HepG2 (cell line): ENCODE results near the gene MT1G. TPM values are rescaled to one million over a fixed set of nuclear protein-coding genes. Genes with fewer than 3 reads are reported as not detected.

ENCODE experiments used
- CREB1 ChIP-seq, 2 experiments: fragments of 450-650 bp in 1 of 2; IDR thresholded peaks; 2 replicates each; pipeline ENCODE4 v1.6.1; 2016 to 2017; ENCODE audit warnings: control low read depth in 1 of 2, mild to moderate bottlenecking in 1 of 2, missing compliant biosample characterization in 1 of 2, missing genetic modification characterization in 1 of 2
- PHF5A ChIP-seq: IDR thresholded peaks from one replicate; pipeline ENCODE4 v1.6.1; 2018; ENCODE audit warnings: low read depth, missing genetic modification reagents; ENCODE audit not compliant: unreplicated experiment
- REL ChIP-seq: sonication (generic); formaldehyde crosslinking; conservative IDR thresholded peaks from 2 replicates; pipeline ENCODE4 v1.8.0; 2022; ENCODE audit warnings: mild to moderate bottlenecking, missing genetic modification reagents, moderate library complexity
- SMAD9 ChIP-seq: sonication (generic); formaldehyde crosslinking; IDR thresholded peaks from 2 replicates; pipeline ENCODE4 v1.5.1; 2020; ENCODE audit warnings: mild to moderate bottlenecking, missing genetic modification reagents
- SMYD3 ChIP-seq: sonication (generic); formaldehyde crosslinking; IDR thresholded peaks from 2 replicates; pipeline ENCODE4 v1.8.1; 2023; ENCODE audit warnings: mild to moderate bottlenecking, missing genetic modification reagents
- SOX6 ChIP-seq, 2 experiments: fragments of 450-650 bp in 1 of 2; sonication (generic) in 1 of 2; formaldehyde crosslinking in 1 of 2; IDR thresholded peaks; 2 replicates each; pipeline versions ENCODE4 v1.4.0 to v1.6.1; 2017 to 2020; ENCODE audit warnings: antibody characterized with exemption in 1 of 2, mild to moderate bottlenecking in 1 of 2, missing genetic modification reagents in 1 of 2
- TARDBP ChIP-seq: sonication (generic); formaldehyde crosslinking; IDR thresholded peaks from 2 replicates; pipeline ENCODE4 v1.8.0; 2022; ENCODE audit warnings: mild to moderate bottlenecking, missing genetic modification reagents
- ZBTB3 ChIP-seq: sonication (generic); formaldehyde crosslinking; IDR thresholded peaks from 2 replicates; pipeline ENCODE4 v1.4.0; 2020; ENCODE audit warnings: low read depth, mild to moderate bottlenecking, moderate library complexity, missing genetic modification reagents, borderline replicate concordance
- ZHX2 ChIP-seq, 2 experiments: sonication (generic) in 1 of 2; formaldehyde crosslinking in 1 of 2; IDR thresholded peaks; 2 replicates each; pipeline versions ENCODE4 v1.6.1 to v1.9.0; 2014 to 2022; ENCODE audit warnings: antibody characterized with exemption in 1 of 2, borderline replicate concordance in 1 of 2, inconsistent platforms in 1 of 2, low read depth in 1 of 2, missing genetic modification reagents in 1 of 2
- ZNF331 ChIP-seq: sonication (generic); formaldehyde crosslinking; IDR thresholded peaks from 2 replicates; pipeline ENCODE4 v1.4.0; 2020; ENCODE audit warnings: missing genetic modification reagents
- ZNF337 ChIP-seq: sonication (generic); formaldehyde crosslinking; IDR thresholded peaks from 2 replicates; pipeline ENCODE4 v1.5.1; 2020; ENCODE audit warnings: missing genetic modification reagents, low read depth, mild to moderate bottlenecking, borderline replicate concordance
- ZNF343 ChIP-seq: sonication (generic); formaldehyde crosslinking; IDR thresholded peaks from 2 replicates; pipeline ENCODE4 v1.4.0; 2020; ENCODE audit warnings: mild to moderate bottlenecking, missing genetic modification reagents
- ZNF879 ChIP-seq: sonication (generic); formaldehyde crosslinking; IDR thresholded peaks from 2 replicates; pipeline ENCODE4 v1.8.1; 2023; ENCODE audit warnings: missing genetic modification reagents
- polyA plus RNA-seq, 8 experiments: library from polyadenylated mRNA; depleted of rRNA in 3 of 8; stranded (reverse) in 7 of 8; unstranded in 1 of 8; fragments of >200 nt; fragmentation: Illumina TruSeq in 4 of 8; extraction: Trizol in 4 of 8; gene quantifications; 2 replicates each; pipeline versions ENCODE4 v1.2.1 to v1.2.3, GENCODE V29; 2011 to 2016; ENCODE audit warnings: low read depth in 4 of 8, missing spikeins in 1 of 8, mixed read lengths in 1 of 8; ENCODE audit not compliant: insufficient read depth in 1 of 8
- total RNA-seq, 5 experiments: library from RNA; depleted of rRNA; stranded (reverse); fragments of >200 nt; fragmentation: Illumina TruSeq; extraction: Trizol; gene quantifications; 2 replicates each; pipeline ENCODE4 v1.2.3, GENCODE V29; 2016; ENCODE audit warnings: low read depth in 1 of 5
- TF ChIP-seq, protein P1 (sequence below): sonication (generic); formaldehyde crosslinking; IDR thresholded peaks from 2 replicates; pipeline ENCODE4 v1.4.0; 2020; ENCODE audit warnings: missing genetic modification reagents

The MT1G gene
- total and polyA plus RNA-seq, 2 of the 13 experiments (the other 11 are each of a cell fraction or from before 2014, with no cell fraction given): 3.6 to 377 TPM

GRCh38 chr16:56625943-56626654 lies 41.8 kb downstream of the MT1G start (continued):
- TF ChIP-seq PHF5A (CRISPR knock-in tag) (no peak), CREB1 (IDR thresholded peaks at IDR 0.05) (no peak), CREB1 (CRISPR knock-in tag; IDR thresholded peaks at IDR 0.05) (peak; percentile 19; the same call in 1 of the 2 replicates), ZHX2 (IDR thresholded peaks at IDR 0.05; ENCODE audit: low read depth) (no peak), ZHX2 (CRISPR knock-in tag; IDR thresholded peaks at IDR 0.05; ENCODE audit: borderline replicate concordance) (no peak), ZNF343 (CRISPR knock-in tag) (peak; percentile 13; the same call in 1 of the 2 replicates), ZBTB3 (CRISPR knock-in tag) (0 out of 2 replicates have a peak, but pooled peaks have one; percentile 9), REL (CRISPR knock-in tag) (peak; percentile 34; the same call in 1 of the 2 replicates), TARDBP (CRISPR knock-in tag) (no peak), SMAD9 (CRISPR knock-in tag) (0 out of 2 replicates have a peak, but pooled peaks have one; percentile 58), ZNF337 (CRISPR knock-in tag) (0 out of 2 replicates have a peak, but pooled peaks have one; percentile 35), SMYD3 (CRISPR knock-in tag) (no peak), ZNF879 (CRISPR knock-in tag) (0 out of 2 replicates have a peak, but pooled peaks have one; percentile 20), ZNF331 (no peak), SOX6 (IDR thresholded peaks at IDR 0.05) (no peak), SOX6 (CRISPR knock-in tag; IDR thresholded peaks at IDR 0.05) (0 out of 2 replicates have a peak, but pooled peaks have one; percentile 6)
- TF ChIP-seq, protein P1, sequence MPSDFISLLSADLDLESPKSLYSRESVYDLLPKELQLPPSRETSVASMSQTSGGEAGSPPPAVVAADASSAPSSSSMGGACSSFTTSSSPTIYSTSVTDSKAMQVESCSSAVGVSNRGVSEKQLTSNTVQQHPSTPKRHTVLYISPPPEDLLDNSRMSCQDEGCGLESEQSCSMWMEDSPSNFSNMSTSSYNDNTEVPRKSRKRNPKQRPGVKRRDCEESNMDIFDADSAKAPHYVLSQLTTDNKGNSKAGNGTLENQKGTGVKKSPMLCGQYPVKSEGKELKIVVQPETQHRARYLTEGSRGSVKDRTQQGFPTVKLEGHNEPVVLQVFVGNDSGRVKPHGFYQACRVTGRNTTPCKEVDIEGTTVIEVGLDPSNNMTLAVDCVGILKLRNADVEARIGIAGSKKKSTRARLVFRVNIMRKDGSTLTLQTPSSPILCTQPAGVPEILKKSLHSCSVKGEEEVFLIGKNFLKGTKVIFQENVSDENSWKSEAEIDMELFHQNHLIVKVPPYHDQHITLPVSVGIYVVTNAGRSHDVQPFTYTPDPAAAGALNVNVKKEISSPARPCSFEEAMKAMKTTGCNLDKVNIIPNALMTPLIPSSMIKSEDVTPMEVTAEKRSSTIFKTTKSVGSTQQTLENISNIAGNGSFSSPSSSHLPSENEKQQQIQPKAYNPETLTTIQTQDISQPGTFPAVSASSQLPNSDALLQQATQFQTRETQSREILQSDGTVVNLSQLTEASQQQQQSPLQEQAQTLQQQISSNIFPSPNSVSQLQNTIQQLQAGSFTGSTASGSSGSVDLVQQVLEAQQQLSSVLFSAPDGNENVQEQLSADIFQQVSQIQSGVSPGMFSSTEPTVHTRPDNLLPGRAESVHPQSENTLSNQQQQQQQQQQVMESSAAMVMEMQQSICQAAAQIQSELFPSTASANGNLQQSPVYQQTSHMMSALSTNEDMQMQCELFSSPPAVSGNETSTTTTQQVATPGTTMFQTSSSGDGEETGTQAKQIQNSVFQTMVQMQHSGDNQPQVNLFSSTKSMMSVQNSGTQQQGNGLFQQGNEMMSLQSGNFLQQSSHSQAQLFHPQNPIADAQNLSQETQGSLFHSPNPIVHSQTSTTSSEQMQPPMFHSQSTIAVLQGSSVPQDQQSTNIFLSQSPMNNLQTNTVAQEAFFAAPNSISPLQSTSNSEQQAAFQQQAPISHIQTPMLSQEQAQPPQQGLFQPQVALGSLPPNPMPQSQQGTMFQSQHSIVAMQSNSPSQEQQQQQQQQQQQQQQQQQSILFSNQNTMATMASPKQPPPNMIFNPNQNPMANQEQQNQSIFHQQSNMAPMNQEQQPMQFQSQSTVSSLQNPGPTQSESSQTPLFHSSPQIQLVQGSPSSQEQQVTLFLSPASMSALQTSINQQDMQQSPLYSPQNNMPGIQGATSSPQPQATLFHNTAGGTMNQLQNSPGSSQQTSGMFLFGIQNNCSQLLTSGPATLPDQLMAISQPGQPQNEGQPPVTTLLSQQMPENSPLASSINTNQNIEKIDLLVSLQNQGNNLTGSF (CRISPR knock-in tag): no peak
